HG03565 (cell line): ENCODE results near the gene SSUH2.
"Not testable (repeated sequence)": the region's sequence is repeated elsewhere in the genome, so short reads cannot be mapped to it uniquely, and the experiment has no call there.

Experiments used
- ATAC-seq: cut with Tn5 transposase; IDR thresholded peaks from one replicate; pipeline ENCODE4 v1.9.1; 2021; ENCODE audit warnings: mild to moderate bottlenecking, moderate library complexity; ENCODE audit not compliant: unreplicated experiment

The SSUH2 gene

GRCh38 chr3:8644748-8645390, at the start of gene SSUH2:
TSS of gene SSUH2 (minus strand) at chr3:8644798. CDS start at chr3:8644758, 40 bp downstream.
- no peak for ATAC-seq

- not testable (repeated sequence) for ATAC-seq
Observed at GRCh38 chr3:8691295-8691694, 46.7 kb upstream of the SSUH2 start.

GRCh38 chr3:8684992-8685391, 40.4 kb upstream of the SSUH2 start:
- ATAC-seq = not testable (repeated sequence)

- not testable (repeated sequence) for ATAC-seq
Observed at GRCh38 chr3:8682850-8683574, 38.4 kb upstream of the SSUH2 start.

GRCh38 chr3:8681881-8682538, 37.4 kb upstream of the SSUH2 start:
- not testable (repeated sequence) for ATAC-seq

GRCh38 chr3:8681349-8681748, 36.8 kb upstream of the SSUH2 start:
- ATAC-seq = no peak

GRCh38 chr3:8679817-8680553, 35.4 kb upstream of the SSUH2 start:
- ATAC-seq = not testable (repeated sequence)

GRCh38 chr3:8678751-8679150, 34.2 kb upstream of the SSUH2 start:
- no peak for ATAC-seq

GRCh38 chr3:8677258-8677657, 32.7 kb upstream of the SSUH2 start:
- not testable (repeated sequence) for ATAC-seq

- ATAC-seq = not testable (repeated sequence)
Observed at GRCh38 chr3:8675591-8675990, 31.0 kb upstream of the SSUH2 start.

- ATAC-seq = no peak
Observed at GRCh38 chr3:8673083-8673737, 28.6 kb upstream of the SSUH2 start.

GRCh38 chr3:8669019-8669418, 24.4 kb upstream of the SSUH2 start:
- ATAC-seq = no peak

- ATAC-seq = no peak
Observed at GRCh38 chr3:8668216-8668615, 23.6 kb upstream of the SSUH2 start.

- ATAC-seq = no peak
Observed at GRCh38 chr3:8667463-8668091, 23.0 kb upstream of the SSUH2 start.

GRCh38 chr3:8665407-8665896, 20.9 kb upstream of the SSUH2 start:
- ATAC-seq = peak; percentile 71

- no peak for ATAC-seq
Observed at GRCh38 chr3:8663177-8664061, 18.8 kb upstream of the SSUH2 start.

- no peak for ATAC-seq
Observed at GRCh38 chr3:8662594-8662993, 18.0 kb upstream of the SSUH2 start.

- no peak for ATAC-seq
Observed at GRCh38 chr3:8660175-8661118, 15.8 kb upstream of the SSUH2 start.
